GM18517 (cell line): Measurements from ENCODE around the gene ADGB.
"Not testable (repeated sequence)": the region's sequence is repeated elsewhere in the genome, so short reads cannot be mapped to it uniquely, and the experiment has no call there.

ENCODE experiments used
- ATAC-seq: cut with Tn5 transposase; IDR thresholded peaks from one replicate; pipeline ENCODE4 v1.9.1; 2021; ENCODE audit warnings: mild to moderate bottlenecking, moderate library complexity; ENCODE audit not compliant: unreplicated experiment

The ADGB gene

DNA sequence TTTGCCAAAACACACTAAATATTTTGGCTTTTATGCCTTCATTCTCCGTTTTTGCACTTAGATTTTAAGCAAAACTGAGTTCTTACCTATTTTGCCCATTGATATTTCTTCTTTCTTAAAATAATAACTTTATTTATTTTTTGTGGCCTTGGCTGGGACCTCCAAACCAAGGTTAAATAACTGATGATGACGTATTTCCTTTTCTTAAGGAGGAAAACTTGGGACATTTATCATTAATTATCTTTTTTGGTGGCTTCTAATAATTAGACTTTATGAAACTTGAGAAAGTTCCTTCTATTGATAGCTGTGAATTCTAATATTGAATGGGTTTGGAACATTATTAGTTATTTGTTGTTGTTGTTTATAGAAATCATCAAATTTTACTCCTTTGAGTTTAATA, 154.5 kb downstream of the ADGB start:
- no peak for ATAC-seq

DNA sequence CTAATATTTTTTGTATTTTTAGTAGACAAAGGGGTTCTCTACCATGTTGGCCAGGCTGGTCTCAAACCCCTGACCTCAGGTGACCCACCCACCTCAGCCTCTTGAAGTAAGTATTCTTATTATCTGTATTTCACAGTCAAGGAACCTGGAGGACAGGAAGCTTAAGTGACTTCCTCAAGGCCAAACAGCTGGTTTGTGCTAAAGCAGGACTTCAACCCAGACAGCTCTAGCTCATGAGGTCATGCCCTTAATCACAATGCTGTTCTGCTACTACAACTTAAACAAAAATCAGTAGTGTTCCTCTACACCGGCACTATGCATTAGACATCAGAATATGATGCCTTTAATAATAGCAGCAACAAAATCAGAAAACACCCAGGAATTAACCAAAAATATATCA, 168.9 kb downstream of the ADGB start:
- no peak for ATAC-seq

DNA sequence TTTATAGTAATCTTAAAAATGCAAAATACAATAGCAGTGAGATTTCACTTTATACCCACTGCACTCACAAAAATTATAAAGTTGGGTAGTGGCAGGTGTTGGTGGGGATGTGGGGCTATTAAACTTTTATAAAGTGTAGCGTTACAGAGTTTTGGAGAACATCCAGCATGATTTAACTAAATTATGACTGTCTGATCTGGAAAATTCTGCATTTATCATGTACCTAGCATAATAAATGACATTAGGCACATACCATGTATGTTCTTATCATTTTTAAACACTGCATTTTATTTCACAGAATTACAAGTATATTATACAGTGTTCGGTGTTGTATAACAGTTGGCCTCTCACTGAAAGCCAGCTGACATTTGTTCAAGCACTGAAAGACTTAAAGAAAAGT, 169.9 kb downstream of the ADGB start:
- no peak for ATAC-seq

DNA sequence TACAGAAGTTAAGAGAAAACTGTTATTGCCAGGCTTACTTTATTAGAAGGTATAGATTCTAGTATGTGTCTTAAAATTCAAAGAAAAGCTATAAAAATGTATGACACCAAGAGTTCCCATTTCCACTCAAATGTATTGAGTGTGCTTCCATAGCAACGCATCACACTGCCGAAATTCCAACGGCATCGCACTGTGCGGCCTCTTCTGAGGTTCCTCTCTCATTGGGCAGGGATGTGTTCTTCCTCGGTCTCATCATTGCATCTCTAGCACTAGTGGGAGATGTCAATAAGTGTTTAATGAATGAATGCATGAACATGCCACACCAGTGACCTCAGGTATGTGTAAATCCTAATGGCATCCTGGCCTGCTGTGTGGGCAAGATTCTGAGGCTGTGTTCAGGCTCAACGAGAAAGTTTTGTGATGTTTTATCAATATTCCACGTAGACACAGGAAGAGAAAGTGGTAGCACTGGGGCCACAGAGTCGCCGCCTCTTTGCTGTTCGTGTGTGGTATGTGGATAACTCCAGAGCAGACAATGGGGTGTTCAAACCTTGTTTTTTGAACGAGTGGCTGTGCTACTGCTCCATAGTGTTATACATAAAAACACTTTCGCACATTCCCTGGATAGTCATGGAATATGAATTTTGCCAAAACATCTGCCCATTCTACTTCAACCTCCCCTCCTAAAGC, 171.6 kb downstream of the ADGB start:
- ATAC-seq: no peak

DNA sequence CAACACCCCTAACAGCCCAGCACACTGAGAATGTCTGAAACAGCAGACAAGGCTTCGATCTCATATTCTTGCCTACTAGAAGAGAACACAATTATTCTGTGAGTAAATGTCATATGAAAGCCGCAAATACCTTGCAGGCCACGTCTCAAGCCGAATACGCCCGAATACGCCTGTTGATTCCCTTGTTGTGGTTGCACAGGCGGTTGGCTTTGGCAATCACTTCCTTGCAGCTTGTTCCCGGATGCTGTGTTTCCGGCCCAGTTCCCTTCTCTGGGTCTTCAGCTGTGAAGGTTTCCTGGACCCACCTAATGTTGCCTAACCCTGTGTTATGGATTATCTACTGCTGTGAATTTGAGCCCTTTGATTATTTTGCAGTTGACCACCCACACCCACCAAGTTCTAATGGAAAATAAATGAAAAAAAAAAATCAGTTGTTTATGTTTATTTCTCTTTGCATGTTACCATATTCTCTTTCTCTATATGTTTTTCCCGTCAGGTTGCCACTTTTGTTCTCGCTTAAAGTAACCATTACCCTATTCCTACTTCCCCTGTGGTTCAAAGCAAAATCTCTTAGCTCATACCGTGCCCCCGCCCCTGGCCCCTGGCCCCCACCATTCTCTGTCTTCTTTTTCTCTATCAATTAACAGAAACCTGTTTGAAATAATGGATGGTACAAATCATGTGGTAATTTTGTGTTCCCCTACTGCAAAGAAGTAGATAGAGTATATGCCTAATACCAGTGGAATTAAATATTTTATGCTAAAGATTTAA, 172.4 kb downstream of the ADGB start:
- ATAC-seq: no peak

DNA sequence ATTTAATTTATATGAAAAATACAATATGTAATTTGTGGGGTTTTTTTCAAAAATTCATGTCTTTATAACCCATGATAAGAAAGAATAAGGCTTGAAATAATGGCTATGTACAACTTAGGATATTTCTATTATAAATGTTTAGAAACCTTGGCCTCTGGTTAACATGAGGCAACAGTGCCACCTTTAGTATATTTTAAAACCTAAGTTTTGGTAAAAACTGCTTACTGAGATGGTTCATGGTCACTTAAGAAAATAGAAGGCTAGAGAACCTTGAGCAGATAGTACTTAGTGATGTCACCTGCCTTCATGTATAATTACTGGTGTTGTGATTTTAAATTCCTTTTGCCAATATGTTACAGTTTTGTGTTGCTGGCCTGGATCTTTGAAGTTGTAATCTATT, 176.4 kb downstream of the ADGB start:
- ATAC-seq: no peak

DNA sequence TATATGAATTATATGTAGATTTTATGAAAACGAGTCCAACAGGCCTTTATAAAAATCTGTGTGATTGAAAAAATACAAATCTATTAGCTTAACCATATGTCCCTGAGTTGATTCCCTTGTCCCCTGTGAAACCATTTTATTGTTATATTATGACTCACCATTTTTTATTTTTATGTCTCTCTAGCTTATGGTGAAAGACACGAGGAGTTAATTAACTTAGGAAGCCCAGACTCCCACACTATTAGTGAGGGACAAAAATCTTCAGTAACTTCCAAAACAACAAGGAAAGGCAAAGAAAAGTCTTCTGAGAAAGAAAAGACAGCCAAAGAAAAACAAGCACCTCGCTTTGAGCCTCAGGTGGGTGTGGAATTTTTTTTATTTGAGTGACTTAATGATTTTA, 183.1 kb downstream of the ADGB start:
- no peak for ATAC-seq

DNA sequence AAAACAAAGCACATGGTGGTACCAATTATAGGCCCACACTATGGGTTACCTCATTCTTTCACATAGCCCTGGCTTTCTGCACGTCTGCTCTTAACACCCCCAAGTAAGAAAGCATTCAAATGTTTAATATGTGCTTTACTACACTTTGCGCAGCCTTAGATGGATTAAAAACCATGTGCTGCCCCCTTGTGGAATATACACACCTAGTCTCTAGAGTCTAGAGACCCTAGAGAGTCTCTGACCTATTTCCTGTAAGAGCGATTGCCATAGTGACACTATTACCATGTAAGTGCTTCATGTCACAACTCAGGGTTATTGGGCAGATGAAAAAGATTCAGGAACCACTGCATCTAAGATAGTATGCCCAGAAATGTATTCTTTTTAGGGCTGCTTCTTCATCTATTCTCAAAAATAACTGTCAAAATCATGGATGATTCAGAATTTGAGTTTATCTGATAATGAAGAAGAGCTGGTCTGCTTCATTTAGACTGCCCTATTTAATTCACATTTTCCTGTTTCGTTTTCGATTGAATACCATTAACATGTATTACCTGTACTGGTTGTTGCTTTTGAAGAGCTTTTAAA, 186.3 kb downstream of the ADGB start:
- ATAC-seq: peak; percentile 90

DNA sequence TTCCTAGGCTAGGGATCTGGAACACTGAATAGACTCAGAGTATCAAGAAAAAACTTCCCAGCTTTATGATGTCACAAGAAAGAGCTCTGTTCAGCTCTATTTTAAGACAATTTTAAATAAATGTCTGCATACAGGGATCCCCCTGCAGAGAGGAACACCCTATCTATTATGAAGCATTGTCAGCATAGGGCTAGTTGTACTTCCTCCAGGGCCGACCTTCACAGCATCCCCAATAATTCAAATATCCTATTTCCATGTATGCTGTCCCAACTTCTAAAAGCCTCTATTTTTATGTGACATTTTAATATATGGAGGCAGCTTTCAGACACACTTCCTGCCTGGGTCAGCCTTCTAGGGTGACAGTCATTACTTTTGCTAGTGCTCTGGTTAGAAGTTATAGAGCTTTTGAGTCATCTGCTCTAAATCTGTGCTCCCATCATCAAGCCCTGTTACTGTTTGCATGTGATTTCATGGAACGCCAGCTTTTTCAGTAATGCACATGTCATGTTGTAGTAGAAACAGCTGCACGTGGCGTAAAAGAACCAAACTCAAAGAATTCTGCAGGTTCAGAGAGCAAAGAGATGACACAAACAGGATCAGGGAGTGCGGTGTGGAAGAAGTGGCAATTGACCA, 189.2 kb downstream of the ADGB start:
- no peak for ATAC-seq

DNA sequence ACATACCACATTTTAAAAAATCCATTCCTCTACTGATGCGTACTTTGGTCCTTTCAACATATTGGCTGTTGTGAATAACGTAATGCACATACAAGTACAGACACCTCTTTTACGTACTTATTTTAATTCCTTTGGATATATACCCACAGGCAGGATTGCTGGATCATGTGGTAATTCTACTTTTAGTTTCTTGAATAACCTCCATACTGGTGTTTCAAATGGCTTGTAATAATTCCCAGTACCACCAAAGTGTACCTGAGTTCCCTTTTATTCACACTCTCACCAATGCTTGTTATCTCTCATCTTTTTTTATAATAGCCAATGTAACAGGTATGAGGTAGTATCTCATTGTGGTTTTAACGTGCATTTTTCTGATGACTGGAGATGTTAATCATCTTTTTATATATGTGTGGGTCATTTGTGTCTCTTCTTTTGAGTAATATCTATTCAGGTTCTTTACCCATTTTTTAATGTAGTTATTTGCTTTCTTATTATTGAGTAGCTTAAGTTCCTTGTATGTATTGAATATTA, 191.9 kb downstream of the ADGB start:
- no peak for ATAC-seq

DNA sequence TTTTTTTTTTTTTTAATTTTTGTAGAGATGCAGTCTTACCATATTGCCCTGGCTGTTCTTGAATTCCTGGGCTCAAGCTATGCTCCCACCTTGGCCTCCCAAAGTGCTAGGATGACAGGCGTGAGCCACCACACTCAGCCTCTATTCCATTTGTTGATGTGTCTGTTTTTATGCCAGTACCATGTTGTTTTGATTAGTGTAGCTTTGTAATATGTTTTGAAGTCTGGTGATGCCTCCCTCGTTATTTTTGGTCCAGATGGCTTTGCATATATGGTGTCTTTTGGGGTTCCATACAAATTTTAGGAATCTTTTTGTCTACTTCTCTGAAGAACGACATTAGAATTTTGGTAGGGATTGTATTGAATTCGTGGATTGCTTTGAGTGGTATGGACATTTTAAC, 193.2 kb downstream of the ADGB start:
- no peak for ATAC-seq

DNA sequence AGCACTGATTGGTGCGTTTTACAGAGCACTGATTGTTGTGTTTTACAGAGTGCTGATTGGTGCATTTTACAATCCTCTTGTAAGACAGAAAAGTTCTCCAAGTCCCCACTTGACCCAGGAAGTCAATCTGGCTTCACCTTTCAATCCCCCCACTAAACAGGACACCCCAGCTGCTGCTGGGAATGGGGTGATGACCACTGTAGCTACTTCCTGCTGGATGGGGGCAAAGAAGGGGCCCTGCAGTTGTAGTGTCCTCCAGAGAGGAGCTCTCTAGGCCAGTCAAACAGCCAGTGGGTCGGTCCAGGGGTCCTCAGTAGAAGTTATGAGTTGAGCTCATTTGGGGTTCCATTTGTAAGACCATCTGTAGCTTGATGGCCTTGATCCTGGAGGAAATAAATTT, 194.4 kb downstream of the ADGB start:
- ATAC-seq: not testable (repeated sequence)

DNA sequence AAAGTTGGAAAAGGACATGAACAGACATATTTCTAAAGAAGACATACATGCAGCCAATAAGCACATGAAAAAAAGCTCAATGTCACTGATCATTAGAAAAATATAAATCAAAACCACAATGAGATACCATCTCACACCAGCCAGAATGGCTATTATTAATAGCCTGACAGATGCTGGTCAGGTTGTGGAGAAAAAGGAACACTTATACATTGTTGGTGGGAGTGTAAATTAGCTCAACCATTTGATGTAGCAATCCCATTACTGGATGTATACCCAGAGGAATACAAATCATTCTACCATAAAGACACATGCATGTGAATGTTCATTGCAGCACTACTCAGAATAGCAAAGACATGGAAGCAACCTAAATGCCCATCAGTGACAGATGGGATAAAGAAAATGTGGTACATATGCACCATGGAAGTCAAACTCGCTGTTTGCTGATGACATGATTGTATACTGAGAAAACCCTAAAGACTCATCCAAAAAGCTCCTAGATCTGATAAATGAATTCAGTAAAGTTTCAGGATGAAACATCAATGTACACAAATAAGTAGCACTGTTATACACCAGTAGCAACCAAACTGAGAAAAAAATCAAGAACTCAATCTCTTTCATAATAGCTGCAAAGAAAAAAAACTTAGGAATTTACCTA, 196.8 kb downstream of the ADGB start:
- no peak for ATAC-seq

DNA sequence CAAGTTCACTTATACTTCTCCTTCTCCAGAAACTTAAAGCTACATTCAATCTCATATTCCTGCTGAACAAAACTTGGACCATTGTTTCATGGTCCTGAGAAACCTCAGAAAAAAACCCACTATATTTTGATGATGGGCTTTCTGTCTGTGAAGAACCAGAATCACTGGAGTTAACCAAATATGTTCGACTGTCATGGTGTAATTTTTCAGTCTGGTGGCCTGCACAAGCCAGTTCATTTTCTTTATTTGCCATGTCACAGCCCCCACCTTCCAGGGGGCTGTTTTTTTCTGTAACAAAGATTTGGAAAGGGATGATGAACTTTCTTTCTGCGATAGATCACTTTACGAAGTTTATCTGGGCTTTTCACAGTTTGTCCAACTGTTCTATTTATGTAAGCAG, 204.4 kb downstream of the ADGB start:
- not testable (repeated sequence) for ATAC-seq

DNA sequence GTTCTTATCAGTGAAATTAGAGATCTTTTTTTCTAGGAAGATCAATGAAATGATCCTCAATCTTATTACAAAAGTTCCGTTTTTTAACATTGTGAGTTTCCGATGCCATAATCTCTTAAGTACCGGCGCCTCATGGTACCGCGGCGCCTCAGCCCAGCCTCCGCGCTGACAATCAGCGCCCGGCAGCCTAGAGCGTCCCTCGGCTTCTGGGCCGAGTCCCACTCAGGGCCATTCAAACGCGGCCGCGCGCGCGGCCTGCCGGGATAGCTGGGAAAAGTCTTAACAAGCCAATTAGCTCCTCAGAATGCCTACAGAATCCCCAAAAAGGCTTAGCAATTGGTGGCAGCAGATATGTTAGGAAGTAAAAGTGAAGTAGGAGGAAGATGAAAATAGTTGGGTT, 204.8 kb downstream of the ADGB start:
- ATAC-seq: no peak

DNA sequence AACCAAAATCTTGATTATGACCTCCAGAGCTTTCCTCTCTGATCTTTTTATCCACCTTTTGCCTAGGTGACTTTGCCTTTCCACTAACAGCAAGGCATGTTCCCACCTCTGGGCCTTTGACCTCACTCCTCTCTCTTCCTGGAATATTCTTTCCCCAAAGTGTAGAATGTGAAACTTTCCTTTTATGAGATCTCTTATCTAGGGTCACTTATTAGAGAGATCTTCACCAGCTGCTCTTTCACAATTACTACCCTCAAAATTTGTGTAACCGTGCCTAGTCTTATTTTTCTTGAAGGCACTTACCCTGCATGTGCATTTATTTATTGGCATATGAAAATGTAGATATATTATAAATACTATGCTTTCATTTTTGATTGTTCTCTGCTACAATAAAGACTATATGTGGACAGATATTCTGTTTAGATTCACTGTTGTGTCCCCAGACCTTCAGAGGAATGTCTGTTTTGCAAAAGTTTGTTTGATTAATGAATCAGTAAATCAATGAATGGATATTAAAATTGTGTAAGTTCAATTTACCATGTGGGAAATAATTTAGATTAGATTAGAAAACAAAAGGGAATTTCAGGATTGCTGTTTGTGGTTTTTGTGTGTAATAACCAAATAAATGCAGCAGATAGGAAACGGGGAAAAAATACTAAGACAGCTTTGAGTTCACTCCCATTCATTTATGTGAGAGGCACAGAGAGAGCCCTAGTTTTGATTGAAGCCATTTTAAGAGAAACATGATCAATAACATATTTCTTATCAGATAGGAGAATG, 207.0 kb downstream of the ADGB start:
- ATAC-seq: no peak

DNA sequence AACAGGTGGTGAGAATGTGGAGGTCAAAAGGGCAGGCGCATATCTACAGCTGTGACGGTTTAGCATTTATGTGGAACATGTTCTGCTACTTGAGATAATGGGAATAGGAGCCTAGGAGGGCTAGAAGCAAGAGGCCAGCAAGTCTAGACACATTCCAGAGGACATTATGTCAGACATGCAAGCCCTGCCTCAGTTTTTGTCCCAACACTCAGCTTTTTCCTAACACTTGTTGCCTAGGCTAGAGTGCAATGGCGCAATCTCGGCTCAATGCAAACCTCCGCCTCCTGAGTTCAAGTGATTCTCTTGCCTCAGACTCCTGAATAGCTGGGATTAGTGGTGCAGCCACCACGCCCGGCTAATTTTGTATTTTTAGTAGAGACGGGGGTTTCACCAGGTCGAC, 210.2 kb downstream of the ADGB start:
- not testable (repeated sequence) for ATAC-seq

DNA sequence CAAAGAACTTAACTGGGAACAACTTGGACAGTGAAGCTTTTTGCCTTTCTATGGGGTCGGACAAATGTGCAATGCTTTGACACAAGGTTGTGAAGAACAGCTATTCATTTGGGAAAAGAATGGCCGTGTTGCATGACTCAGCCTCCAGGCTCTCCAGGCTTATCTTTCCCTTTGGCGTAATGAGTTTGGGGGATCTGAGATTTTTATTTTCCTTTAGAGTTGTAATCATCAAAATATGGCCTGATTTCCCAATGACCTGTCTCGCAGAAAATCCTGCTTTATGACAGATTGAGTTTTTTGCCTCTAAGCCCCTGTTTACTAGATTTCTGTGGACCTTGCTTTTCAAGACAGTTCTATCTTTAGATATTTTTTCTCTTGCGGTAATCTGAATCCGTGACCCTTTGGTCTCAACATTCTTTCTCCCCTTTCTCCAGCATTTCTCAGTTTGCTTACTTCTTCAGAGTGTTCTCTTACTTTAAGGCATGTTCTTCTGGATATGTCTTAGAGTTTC, 214.1 kb downstream of the ADGB start:
- ATAC-seq: not testable (repeated sequence)

DNA sequence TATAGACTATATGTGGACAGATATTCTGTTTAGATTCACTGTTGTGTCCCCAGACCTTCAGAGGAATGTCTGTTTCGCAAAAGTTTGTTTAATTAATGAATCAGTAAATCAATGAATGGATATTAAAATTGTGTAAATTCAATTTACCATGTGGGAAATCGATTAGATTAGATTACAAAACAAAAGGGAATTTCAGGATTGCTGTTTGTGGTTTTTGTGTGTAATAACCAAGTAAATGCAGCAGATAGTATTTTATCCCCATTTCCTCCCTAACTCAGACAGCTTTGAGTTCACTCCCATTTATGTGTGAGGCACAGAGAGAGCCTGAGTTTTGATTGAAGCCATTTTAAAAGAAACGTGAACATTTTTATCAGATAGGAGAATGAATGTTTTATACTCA, 214.8 kb downstream of the ADGB start:
- ATAC-seq: no peak

DNA sequence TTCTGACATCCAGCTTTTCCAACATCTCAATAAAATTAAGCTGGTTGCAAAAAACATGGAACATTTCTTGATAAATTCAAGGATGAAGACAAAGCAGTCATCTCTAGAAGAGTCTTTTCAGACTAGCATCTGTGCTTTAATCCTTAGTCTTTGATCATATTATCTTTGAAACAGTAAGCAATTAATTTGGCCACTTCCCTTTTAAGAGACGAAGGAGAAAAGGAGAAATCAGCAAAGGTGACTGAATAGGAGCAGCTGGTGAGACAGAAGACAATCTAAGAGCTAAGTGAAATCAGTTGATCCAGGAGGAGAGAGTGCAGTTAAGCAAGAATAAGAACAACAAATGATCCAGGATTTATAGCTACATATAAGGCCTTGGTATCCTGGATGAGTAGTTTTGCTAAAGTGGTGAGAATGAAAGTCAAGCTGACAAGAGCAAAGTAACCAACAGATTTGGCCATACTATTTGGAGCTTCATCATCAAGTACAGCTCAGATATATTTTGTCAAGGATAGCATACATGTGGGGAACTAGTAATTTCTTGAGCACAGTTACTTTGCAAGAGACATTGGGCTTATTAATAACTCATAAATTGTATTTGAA, 215.5 kb downstream of the ADGB start:
- ATAC-seq: no peak
